Activated gamma-delta T cell treated with anti-CD3 and anti-CD28 coated beads, Interleukin-2, amount 50 U/mL, for 16 hours (primary cell): ENCODE results near the gene PPP1R16B.

Source experiments
- DNase-seq: peaks from one replicate; pipeline ENCODE4 v3.0.0-alpha.2; 2020; ENCODE audit warnings: low read depth

Gene PPP1R16B

DNA sequence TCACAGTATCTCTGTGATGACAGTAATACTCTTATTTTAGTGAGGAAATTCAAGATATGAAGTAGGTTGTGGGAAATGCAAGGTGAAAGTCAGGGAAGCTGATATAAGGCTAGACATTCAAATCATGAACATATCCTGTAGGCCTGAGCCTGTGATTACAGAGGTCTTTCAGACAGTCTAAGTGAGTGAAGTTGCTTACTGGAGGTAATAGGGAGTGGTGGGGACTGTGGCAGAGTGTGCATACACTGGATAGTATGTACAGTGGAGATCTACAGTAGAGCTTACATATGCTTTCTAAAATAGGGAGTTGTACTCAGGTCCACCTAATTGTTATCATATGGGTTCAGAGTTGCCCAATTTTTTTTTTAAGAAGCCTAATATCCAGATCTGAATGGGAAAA is 159.8 kb downstream of the PPP1R16B start:
- DNase-seq, result no peak

GRCh38 chr20:38968090-38968489 is 162.6 kb downstream of the PPP1R16B start:
- DNase-seq, result no peak

- DNase-seq, result no peak
Measured at GRCh38 chr20:38969708-38970107, 164.2 kb downstream of the PPP1R16B start.

DNA sequence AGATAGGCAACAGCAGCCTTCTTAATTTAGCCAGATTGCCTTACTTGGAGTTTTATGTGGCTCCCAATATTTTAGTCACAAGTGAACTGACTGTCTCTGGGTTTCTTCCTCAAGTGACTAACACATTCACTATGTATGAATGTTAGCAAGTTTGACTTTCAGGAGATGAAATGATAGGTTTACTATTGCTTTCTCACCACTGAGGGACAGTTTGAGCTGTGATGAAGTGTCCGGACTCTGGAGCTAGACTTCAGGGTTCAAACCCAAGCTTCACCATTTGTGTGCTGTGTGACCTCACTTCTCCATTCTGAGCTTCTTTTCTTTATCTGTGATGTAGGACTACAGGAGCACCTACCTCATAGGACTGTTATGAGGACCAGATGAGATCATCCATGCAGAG is 164.8 kb downstream of the PPP1R16B start:
- DNase-seq, result no peak
